Liver (tissue), 9 donors: Measurements from ENCODE around the gene RTF2. TPM values are rescaled to one million over a fixed set of nuclear protein-coding genes. Genes with fewer than 3 reads are reported as not detected.

Experiments
- DNase-seq: peaks from one replicate; pipeline ENCODE4 v3.0.0-alpha.2; 2017; ENCODE audit warnings: low spot score
- H3K27ac ChIP-seq, 2 donors: one replicate each; pipeline ENCODE4 v1.7.0; 2013; ENCODE audit warnings: inconsistent platforms in 2 of 2, low read length in 2 of 2, control low read depth in 1 of 2, low read depth in 1 of 2, mild to moderate bottlenecking in 1 of 2
- H3K27me3 ChIP-seq, 4 donors: one replicate each; pipeline versions ENCODE4 v1.6.1 to v1.7.0; 2013; ENCODE audit warnings: low read length in 3 of 4, inconsistent platforms in 1 of 4, mild to moderate bottlenecking in 1 of 4, moderate library complexity in 1 of 4; ENCODE audit not compliant: control insufficient read depth in 4 of 4, insufficient read depth in 4 of 4
- H3K36me3 ChIP-seq, 4 donors: one replicate each; pipeline versions ENCODE4 v1.6.1 to v1.7.0; 2013; ENCODE audit warnings: low read length in 3 of 4, mild to moderate bottlenecking in 3 of 4, low read depth in 1 of 4, moderate library complexity in 1 of 4; ENCODE audit not compliant: control insufficient read depth in 4 of 4, insufficient read depth in 3 of 4
- H3K4me1 ChIP-seq, 4 donors: one replicate each; pipeline versions ENCODE4 v1.6.1 to v1.7.0; 2013; ENCODE audit warnings: low read length in 3 of 4, mild to moderate bottlenecking in 3 of 4, moderate library complexity in 1 of 4; ENCODE audit not compliant: control insufficient read depth in 4 of 4, insufficient read depth in 4 of 4
- H3K4me3 ChIP-seq, 3 donors: one replicate each; pipeline versions ENCODE4 v1.6.1 to v1.7.0; 2013; ENCODE audit warnings: low read length in 3 of 3, control low read depth in 1 of 3, low read depth in 1 of 3, mild to moderate bottlenecking in 1 of 3
- H3K9ac ChIP-seq, 2 donors: one replicate each; pipeline ENCODE4 v1.7.0; 2013; ENCODE audit warnings: low read length in 2 of 2, mild to moderate bottlenecking in 2 of 2, moderate library complexity in 2 of 2, control low read depth in 1 of 2, low read depth in 1 of 2
- H3K9me3 ChIP-seq, 4 donors: one replicate each; pipeline versions ENCODE4 v1.6.1 to v1.7.0; 2013; ENCODE audit warnings: low read length in 3 of 4; ENCODE audit not compliant: control insufficient read depth in 4 of 4
- CTCF ChIP-seq: fragments of 150-350 bp; IDR thresholded peaks from 2 replicates; pipeline ENCODE4 v1.5.1; 2017; ENCODE audit warnings: improper control_type of control experiment, low read depth, low read length; ENCODE audit not compliant: missing input control
- EGR1 ChIP-seq, 2 donors: IDR thresholded peaks; 2 replicates each; pipeline ENCODE4 v1.6.1; 2016 to 2018; ENCODE audit warnings: antibody characterized with exemption in 2 of 2, low read depth in 2 of 2
- FOXA1 ChIP-seq: IDR thresholded peaks from 2 replicates; pipeline ENCODE4 v1.6.1; 2016; ENCODE audit warnings: antibody characterized with exemption
- FOXA2 ChIP-seq: IDR thresholded peaks from 2 replicates; pipeline ENCODE4 v1.6.1; 2016; ENCODE audit warnings: antibody characterized with exemption
- GABPA ChIP-seq, 2 donors: IDR thresholded peaks in 1 of 2; conservative IDR thresholded peaks in 1 of 2; 2 replicates each; pipeline ENCODE4 v1.6.1; 2016; ENCODE audit warnings: antibody characterized with exemption in 2 of 2, mild to moderate bottlenecking in 1 of 2, moderate library complexity in 1 of 2
- HNF4A ChIP-seq, 2 donors: conservative IDR thresholded peaks; 2 replicates each; pipeline ENCODE4 v1.6.1; 2016; ENCODE audit warnings: antibody characterized with exemption in 2 of 2, mild to moderate bottlenecking in 2 of 2
- HNF4G ChIP-seq: IDR thresholded peaks from 2 replicates; pipeline ENCODE4 v1.6.1; 2016; ENCODE audit warnings: antibody characterized with exemption
- JUND ChIP-seq, 2 donors: IDR thresholded peaks; 2 replicates each; pipeline ENCODE4 v1.6.1; 2016; ENCODE audit warnings: antibody characterized with exemption in 2 of 2
- MAX ChIP-seq: IDR thresholded peaks from 2 replicates; pipeline ENCODE4 v1.6.1; 2016; ENCODE audit warnings: antibody characterized with exemption
- NR2F2 ChIP-seq: IDR thresholded peaks from 2 replicates; pipeline ENCODE4 v1.6.1; 2016; ENCODE audit warnings: antibody characterized with exemption
- RXRA ChIP-seq, 2 donors: IDR thresholded peaks; 2 replicates each; pipeline ENCODE4 v1.6.1; 2017 to 2018; ENCODE audit warnings: antibody characterized with exemption in 2 of 2, mild to moderate bottlenecking in 1 of 2
- SP1 ChIP-seq: IDR thresholded peaks from 2 replicates; pipeline ENCODE4 v1.6.1; 2018; ENCODE audit warnings: antibody characterized with exemption, mild to moderate bottlenecking
- TAF1 ChIP-seq: conservative IDR thresholded peaks from 2 replicates; pipeline ENCODE4 v1.6.1; 2016; ENCODE audit warnings: antibody characterized with exemption, mild to moderate bottlenecking
- YY1 ChIP-seq: IDR thresholded peaks from 2 replicates; pipeline ENCODE4 v1.6.1; 2016; ENCODE audit warnings: antibody characterized with exemption, mild to moderate bottlenecking
- WGBS: extraction: QIAGEN DNeasy Blood & Tissue Kit; methylation state at CpG from one replicate; pipeline ENCODE4 v1.1.7; 2013; 5-methylcytosine and 5-hydroxymethylcytosine counted together
- polyA plus RNA-seq, 2 donors: library from polyadenylated mRNA; stranded (reverse) in 1 of 2; unstranded in 1 of 2; fragments of 200-250 nt in 1 of 2; fragments of >200 nt in 1 of 2; fragmentation: Nextera tagmentation in 1 of 2; extraction: Ambion mirVana in 1 of 2; gene quantifications; one replicate each; pipeline versions ENCODE4 v1.2.1 to v1.2.3, GENCODE V29; 2013 to 2015
- total RNA-seq, 2 donors: library from RNA; depleted of rRNA; stranded (reverse); fragments of >200 nt; gene quantifications; one replicate each; pipeline ENCODE4 v1.2.3, GENCODE V29; 2014
- TF ChIP-seq, protein P1 (sequence below): IDR thresholded peaks from 2 replicates; pipeline ENCODE4 v1.6.1; 2016; ENCODE audit warnings: antibody characterized with exemption
- TF ChIP-seq, protein P2 (sequence below): IDR thresholded peaks from 2 replicates; pipeline ENCODE4 v1.6.1; 2016; ENCODE audit warnings: antibody characterized with exemption
- TF ChIP-seq, protein P3 (sequence below): IDR thresholded peaks from 2 replicates; pipeline ENCODE4 v1.6.1; 2016; ENCODE audit warnings: antibody characterized with exemption, mild to moderate bottlenecking
- donor health status: healthy.
- donor health status: healthy.
- donor health status: healthy.
- donor health status: healthy.
- donor health status: healthy.

Gene RTF2
- total and polyA plus RNA-seq, 4 donors, result 29.0 to 46.6 (median 35.1) TPM

- Histone ChIP-seq H3K27ac (no peak overlapping the region), H3K4me1 (no peaks in the 10 kb centered on the region), H3K9ac (no peak overlapping the region), H3K27me3 (no peaks in the 10 kb centered on the region), H3K36me3 (no peaks in the 10 kb centered on the region), H3K4me3 (no peak overlapping the region), H3K9me3 (no peaks in the 10 kb centered on the region)
- no peak for DNase-seq
- no peak for TF ChIP-seq YY1
- TF ChIP-seq RXRA (IDR thresholded peaks at IDR 0.05), result no peak
- no peak for TF ChIP-seq EGR1 (IDR thresholded peaks at IDR 0.05; ENCODE audit: low read depth in 2 of 2)
- TF ChIP-seq, protein P1, sequence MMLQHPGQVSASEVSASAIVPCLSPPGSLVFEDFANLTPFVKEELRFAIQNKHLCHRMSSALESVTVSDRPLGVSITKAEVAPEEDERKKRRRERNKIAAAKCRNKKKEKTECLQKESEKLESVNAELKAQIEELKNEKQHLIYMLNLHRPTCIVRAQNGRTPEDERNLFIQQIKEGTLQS, result no peak
- TF ChIP-seq NR2F2, result no peak
- no peak for TF ChIP-seq HNF4A (conservative IDR thresholded peaks at IDR 0.05)
- no peak for TF ChIP-seq FOXA1
- no peak for TF ChIP-seq JUND (IDR thresholded peaks at IDR 0.05)
- TF ChIP-seq, protein P2, sequence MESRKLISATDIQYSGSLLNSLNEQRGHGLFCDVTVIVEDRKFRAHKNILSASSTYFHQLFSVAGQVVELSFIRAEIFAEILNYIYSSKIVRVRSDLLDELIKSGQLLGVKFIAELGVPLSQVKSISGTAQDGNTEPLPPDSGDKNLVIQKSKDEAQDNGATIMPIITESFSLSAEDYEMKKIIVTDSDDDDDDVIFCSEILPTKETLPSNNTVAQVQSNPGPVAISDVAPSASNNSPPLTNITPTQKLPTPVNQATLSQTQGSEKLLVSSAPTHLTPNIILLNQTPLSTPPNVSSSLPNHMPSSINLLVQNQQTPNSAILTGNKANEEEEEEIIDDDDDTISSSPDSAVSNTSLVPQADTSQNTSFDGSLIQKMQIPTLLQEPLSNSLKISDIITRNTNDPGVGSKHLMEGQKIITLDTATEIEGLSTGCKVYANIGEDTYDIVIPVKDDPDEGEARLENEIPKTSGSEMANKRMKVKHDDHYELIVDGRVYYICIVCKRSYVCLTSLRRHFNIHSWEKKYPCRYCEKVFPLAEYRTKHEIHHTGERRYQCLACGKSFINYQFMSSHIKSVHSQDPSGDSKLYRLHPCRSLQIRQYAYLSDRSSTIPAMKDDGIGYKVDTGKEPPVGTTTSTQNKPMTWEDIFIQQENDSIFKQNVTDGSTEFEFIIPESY, result no peak
- no peak for TF ChIP-seq HNF4G
- no peak for TF ChIP-seq SP1
- TF ChIP-seq GABPA (IDR thresholded peaks at IDR 0.05 in 1 of 2, conservative IDR thresholded peaks at IDR 0.05 in 1 of 2), result no peak
- TF ChIP-seq TAF1, result no peak
- 96% methylated on average over 1 of the region's 1 CpG for WGBS
These were observed 37.5 kb upstream of the RTF2 start for GRCh38 chr20:56430957-56431356.

- TF ChIP-seq CTCF, result no peak
- no peak for TF ChIP-seq JUND (IDR thresholded peaks at IDR 0.05)
- TF ChIP-seq, protein P1, result no peak
- no peaks in the 10 kb centered on the region for H3K27me3 ChIP-seq
- H3K27ac ChIP-seq, result no peak overlapping the region
- H3K4me3 ChIP-seq, result no peak overlapping the region
- no peak overlapping the region for H3K9ac ChIP-seq
- no peaks in the 10 kb centered on the region for H3K4me1 ChIP-seq
- H3K9me3 ChIP-seq, result no peaks in the 10 kb centered on the region
- DNase-seq, result no peak
- H3K36me3 ChIP-seq, result no peaks in the 10 kb centered on the region
- 93% methylated on average over 3 of the region's 3 CpGs for WGBS
These were observed 37.0 kb upstream of the RTF2 start for GRCh38 chr20:56431471-56431870.

DNA sequence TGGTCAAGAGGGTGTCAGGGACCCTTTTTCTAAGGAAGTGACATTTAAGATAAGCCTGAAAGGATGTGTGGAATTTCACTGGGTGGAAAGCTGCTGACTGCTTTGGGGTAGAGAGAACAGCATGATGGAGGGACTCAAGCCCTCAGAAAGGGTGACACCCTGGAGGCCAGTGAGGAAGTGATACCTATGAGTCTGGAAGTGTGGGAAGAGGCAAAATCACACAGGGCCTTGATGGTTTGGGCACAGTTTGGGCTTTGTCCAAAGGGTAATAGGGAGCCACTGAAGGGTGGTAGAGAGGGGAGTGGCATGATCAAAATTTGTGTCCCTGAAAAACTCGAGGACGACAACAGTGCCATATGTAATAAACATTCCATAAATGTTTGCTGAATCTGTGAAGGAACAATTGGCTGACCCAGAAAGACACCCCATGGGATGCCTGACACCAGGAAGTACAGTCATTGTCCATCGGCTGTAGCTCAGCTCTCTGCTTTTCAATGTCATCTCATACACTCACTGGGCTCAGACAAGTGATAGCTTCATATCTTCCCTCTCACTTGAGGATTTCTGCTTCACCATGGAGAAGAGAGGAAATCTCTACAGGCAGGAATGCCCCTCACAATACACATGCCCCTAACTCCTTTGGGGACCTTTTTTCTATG, 35.1 kb upstream of the RTF2 start:
- Histone ChIP-seq H3K27ac (no peak overlapping the region), H3K27me3 (no peaks in the 10 kb centered on the region), H3K36me3 (no peaks in the 10 kb centered on the region), H3K9me3 (no peaks in the 10 kb centered on the region), H3K4me3 (no peak overlapping the region), H3K9ac (no peak overlapping the region), H3K4me1 (no peaks in the 10 kb centered on the region)
- WGBS, result 79% methylated on average over 3 of the region's 3 CpGs
- no peak for DNase-seq
- TF ChIP-seq TAF1 (no peak), FOXA2 (no peak), SP1 (no peak), MAX (no peak), NR2F2 (no peak), JUND (IDR thresholded peaks at IDR 0.05) (no peak), GABPA (IDR thresholded peaks at IDR 0.05 in 1 of 2, conservative IDR thresholded peaks at IDR 0.05 in 1 of 2) (no peak)
- TF ChIP-seq, protein P1, result no peak
- TF ChIP-seq, protein P3, sequence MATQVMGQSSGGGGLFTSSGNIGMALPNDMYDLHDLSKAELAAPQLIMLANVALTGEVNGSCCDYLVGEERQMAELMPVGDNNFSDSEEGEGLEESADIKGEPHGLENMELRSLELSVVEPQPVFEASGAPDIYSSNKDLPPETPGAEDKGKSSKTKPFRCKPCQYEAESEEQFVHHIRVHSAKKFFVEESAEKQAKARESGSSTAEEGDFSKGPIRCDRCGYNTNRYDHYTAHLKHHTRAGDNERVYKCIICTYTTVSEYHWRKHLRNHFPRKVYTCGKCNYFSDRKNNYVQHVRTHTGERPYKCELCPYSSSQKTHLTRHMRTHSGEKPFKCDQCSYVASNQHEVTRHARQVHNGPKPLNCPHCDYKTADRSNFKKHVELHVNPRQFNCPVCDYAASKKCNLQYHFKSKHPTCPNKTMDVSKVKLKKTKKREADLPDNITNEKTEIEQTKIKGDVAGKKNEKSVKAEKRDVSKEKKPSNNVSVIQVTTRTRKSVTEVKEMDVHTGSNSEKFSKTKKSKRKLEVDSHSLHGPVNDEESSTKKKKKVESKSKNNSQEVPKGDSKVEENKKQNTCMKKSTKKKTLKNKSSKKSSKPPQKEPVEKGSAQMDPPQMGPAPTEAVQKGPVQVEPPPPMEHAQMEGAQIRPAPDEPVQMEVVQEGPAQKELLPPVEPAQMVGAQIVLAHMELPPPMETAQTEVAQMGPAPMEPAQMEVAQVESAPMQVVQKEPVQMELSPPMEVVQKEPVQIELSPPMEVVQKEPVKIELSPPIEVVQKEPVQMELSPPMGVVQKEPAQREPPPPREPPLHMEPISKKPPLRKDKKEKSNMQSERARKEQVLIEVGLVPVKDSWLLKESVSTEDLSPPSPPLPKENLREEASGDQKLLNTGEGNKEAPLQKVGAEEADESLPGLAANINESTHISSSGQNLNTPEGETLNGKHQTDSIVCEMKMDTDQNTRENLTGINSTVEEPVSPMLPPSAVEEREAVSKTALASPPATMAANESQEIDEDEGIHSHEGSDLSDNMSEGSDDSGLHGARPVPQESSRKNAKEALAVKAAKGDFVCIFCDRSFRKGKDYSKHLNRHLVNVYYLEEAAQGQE, result no peak
